Bronchial epithelial cell (primary cell): Measurements from ENCODE around the gene SLC23A3. TPM values are rescaled to one million over a fixed set of nuclear protein-coding genes. Genes with fewer than 3 reads are reported as not detected.

Source experiments
- DNase-seq: peaks from one replicate; pipeline ENCODE4 v3.0.0-alpha.2; 2010; ENCODE audit warnings: low read depth
- FAIRE-seq: peaks from 2 replicates; lab custom pipeline; 2011; peaks lifted over from hg19 to GRCh38; lab: Jason Lieb, UNC
- H3K27me3 ChIP-seq: 2 replicates; pipeline ENCODE4 v1.5.1; 2011; ENCODE audit warnings: low read length; ENCODE audit not compliant: control insufficient read depth, insufficient read depth
- H3K36me3 ChIP-seq: 2 replicates; pipeline ENCODE4 v1.5.1; 2011; ENCODE audit warnings: low read length; ENCODE audit not compliant: control insufficient read depth, insufficient read depth
- H3K4me3 ChIP-seq: 2 replicates; pipeline ENCODE4 v1.5.1; 2011; ENCODE audit warnings: mild to moderate bottlenecking, low read depth, low read length, control low read depth
- total RNA-seq: library from RNA; depleted of rRNA; stranded (reverse); fragments of >200 nt; gene quantifications from 2 replicates; pipeline ENCODE4 v1.2.1, GENCODE V29; 2014
- TF ChIP-seq, protein P1 (sequence below): IDR thresholded peaks from 2 replicates; pipeline ENCODE4 v1.5.1; 2011; ENCODE audit warnings: mild to moderate bottlenecking, moderate library complexity, low read length, control low read depth, inconsistent platforms; ENCODE audit not compliant: insufficient read depth, severe bottlenecking

The SLC23A3 gene
- total RNA-seq, 1 donor from 2014 or later, result 1.3 TPM

DNA sequence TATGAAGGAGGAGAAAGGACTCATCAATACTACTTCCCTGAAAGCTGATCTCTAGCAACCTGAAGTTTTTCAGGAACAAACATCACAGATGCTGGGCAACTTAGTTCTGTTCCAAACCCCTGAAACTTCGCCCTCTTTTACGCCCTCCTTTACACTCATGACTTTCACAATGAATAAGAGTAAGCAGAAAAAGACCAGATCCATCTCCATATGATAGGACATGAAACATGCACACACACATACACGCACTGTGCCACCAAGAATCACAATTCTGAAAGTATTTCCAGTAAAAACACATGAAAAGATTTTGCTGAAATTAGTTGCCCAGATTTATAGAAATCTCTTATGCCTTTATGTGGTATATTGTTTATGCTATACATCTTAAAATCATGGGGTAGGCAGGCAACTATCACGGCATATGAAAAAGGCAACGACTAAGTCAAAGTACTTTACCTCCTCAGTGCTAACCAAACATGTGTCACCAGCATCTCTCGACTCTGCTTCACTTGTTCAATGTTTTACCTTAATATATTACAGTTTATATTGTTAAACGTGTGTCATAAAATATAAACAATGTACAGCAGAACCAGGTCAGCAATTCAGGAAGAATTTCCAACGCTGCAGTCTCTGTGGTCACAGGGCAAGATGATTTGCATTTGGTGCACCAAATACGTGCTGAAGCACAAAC, 57.0 kb downstream of the SLC23A3 start:
- DNase-seq, result no peak
- Histone ChIP-seq H3K4me3 (no peak overlapping the region), H3K36me3 (no peaks in the 10 kb centered on the region), H3K27me3 (no peaks in the 10 kb centered on the region)
- TF ChIP-seq, protein P1, sequence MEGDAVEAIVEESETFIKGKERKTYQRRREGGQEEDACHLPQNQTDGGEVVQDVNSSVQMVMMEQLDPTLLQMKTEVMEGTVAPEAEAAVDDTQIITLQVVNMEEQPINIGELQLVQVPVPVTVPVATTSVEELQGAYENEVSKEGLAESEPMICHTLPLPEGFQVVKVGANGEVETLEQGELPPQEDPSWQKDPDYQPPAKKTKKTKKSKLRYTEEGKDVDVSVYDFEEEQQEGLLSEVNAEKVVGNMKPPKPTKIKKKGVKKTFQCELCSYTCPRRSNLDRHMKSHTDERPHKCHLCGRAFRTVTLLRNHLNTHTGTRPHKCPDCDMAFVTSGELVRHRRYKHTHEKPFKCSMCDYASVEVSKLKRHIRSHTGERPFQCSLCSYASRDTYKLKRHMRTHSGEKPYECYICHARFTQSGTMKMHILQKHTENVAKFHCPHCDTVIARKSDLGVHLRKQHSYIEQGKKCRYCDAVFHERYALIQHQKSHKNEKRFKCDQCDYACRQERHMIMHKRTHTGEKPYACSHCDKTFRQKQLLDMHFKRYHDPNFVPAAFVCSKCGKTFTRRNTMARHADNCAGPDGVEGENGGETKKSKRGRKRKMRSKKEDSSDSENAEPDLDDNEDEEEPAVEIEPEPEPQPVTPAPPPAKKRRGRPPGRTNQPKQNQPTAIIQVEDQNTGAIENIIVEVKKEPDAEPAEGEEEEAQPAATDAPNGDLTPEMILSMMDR, result no peak
- FAIRE-seq, result no peak

DNA sequence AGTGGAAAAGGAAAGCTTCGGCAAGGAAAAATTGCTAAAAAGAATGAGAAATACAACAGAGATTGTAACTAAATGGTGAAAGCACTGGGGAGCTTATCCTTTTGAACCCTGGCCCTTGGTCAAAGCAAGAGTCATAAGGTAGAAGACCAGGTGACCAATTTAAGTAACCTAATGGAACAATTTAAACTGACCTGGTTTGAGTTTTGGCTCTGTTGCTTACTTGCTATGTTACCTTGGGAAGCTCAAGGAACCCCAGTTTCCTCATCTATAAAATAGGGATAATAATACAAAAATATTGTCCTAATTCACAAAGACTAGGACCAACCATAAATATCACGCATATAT, 57.8 kb downstream of the SLC23A3 start:
- TF ChIP-seq, protein P1, result no peak
- FAIRE-seq, result no peak
- Histone ChIP-seq H3K4me3 (no peak overlapping the region), H3K36me3 (no peaks in the 10 kb centered on the region), H3K27me3 (no peaks in the 10 kb centered on the region)
- no peak for DNase-seq

Other genes with a start within 250 kb of the SLC23A3 start
- gene CDK5R2, start 210.4 kb downstream of the SLC23A3 start, total RNA-seq, result not detected in 2 replicates
- not detected in 2 replicates for gene FEV, start 184.8 kb downstream of the SLC23A3 start, total RNA-seq
- not detected in 2 replicates for gene CRYBA2, start 176.6 kb downstream of the SLC23A3 start, total RNA-seq
- not detected in 2 replicates for gene CFAP65, start 128.5 kb downstream of the SLC23A3 start, total RNA-seq
- gene IHH, start 109.1 kb downstream of the SLC23A3 start, total RNA-seq, result not detected in 2 replicates
- gene NHEJ1, start 9.2 kb downstream of the SLC23A3 start, total RNA-seq, result 10.2 and 22.1 TPM in 2 replicates
- 44.2 and 54.5 TPM in 2 replicates for gene CNPPD1, start 6.9 kb upstream of the SLC23A3 start, total RNA-seq
- 57.4 and 110 TPM in 2 replicates for gene RETREG2, start 8.2 kb upstream of the SLC23A3 start, total RNA-seq
- 55.4 and 59.8 TPM in 2 replicates for gene ZFAND2B, start 36.8 kb upstream of the SLC23A3 start, total RNA-seq
- 40.2 and 46.1 TPM in 2 replicates for gene ABCB6, start 48.9 kb upstream of the SLC23A3 start, total RNA-seq
- 26.3 and 36.4 TPM in 2 replicates for gene ATG9A, start 59.6 kb upstream of the SLC23A3 start, total RNA-seq
- gene ANKZF1, start 59.8 kb upstream of the SLC23A3 start, total RNA-seq, result 46.3 and 48.9 TPM in 2 replicates
- 3.7 and 4.7 TPM in 2 replicates for gene GLB1L, start 75.4 kb upstream of the SLC23A3 start, total RNA-seq
- 48.3 and 50.8 TPM in 2 replicates for gene STK16, start 75.5 kb upstream of the SLC23A3 start, total RNA-seq
- not detected in 2 replicates for gene TUBA4B, start 83.2 kb upstream of the SLC23A3 start, total RNA-seq
- gene TUBA4A, start 83.9 kb upstream of the SLC23A3 start, total RNA-seq, result 47.9 and 68.7 TPM in 2 replicates
- 57.6 and 60.0 TPM in 2 replicates for gene DNAJB2, start 109.3 kb upstream of the SLC23A3 start, total RNA-seq
- 0.13 and 1.3 TPM in 2 replicates for gene PTPRN, start 139.4 kb upstream of the SLC23A3 start, total RNA-seq
- not detected in 2 replicates for gene RESP18, start 162.7 kb upstream of the SLC23A3 start, total RNA-seq
- gene DNPEP, start 217.9 kb upstream of the SLC23A3 start, total RNA-seq, result 50.8 and 60.4 TPM in 2 replicates
- gene DES, start 248.3 kb upstream of the SLC23A3 start, total RNA-seq, result not detected in 2 replicates